CD4-positive, alpha-beta T cell treated with Interleukin-17A for 4 hours (primary cell): ENCODE results near the gene UPB1.

Source experiments
- DNase-seq: peaks from one replicate; pipeline ENCODE4 v3.0.0-alpha.2; 2020; ENCODE audit warnings: mixed read lengths

The UPB1 gene

GRCh38 chr22:24494528-24495364 lies at the start of gene UPB1:
TSS of gene UPB1 (plus strand) at chr22:24495332. CDS start at chr22:24495404, 72 bp downstream.
- DNase-seq = no peak

- peak; percentile 36 for DNase-seq
Observed at GRCh38 chr22:24445481-24446259, 49.5 kb upstream of the UPB1 start.

GRCh38 chr22:24446260-24446611 lies 48.9 kb upstream of the UPB1 start:
- DNase-seq = no peak

GRCh38 chr22:24450610-24451009 lies 44.5 kb upstream of the UPB1 start:
- DNase-seq = no peak

- no peak for DNase-seq
Observed at GRCh38 chr22:24451162-24451561, 44.0 kb upstream of the UPB1 start.

GRCh38 chr22:24453853-24454252 lies 41.3 kb upstream of the UPB1 start:
- DNase-seq = no peak

- DNase-seq = no peak
Observed at GRCh38 chr22:24455039-24455438, 40.1 kb upstream of the UPB1 start.

- DNase-seq = no peak
Observed at GRCh38 chr22:24455751-24456426, 39.2 kb upstream of the UPB1 start.

- DNase-seq = no peak
Observed at GRCh38 chr22:24457894-24458420, 37.2 kb upstream of the UPB1 start.

GRCh38 chr22:24459911-24460310 lies 35.2 kb upstream of the UPB1 start:
- DNase-seq = no peak

- DNase-seq = no peak
Observed at GRCh38 chr22:24460418-24461089, 34.6 kb upstream of the UPB1 start.

- DNase-seq = no peak
Observed at GRCh38 chr22:24463071-24463760, 31.9 kb upstream of the UPB1 start.

- no peak for DNase-seq
Observed at GRCh38 chr22:24465566-24465965, 29.6 kb upstream of the UPB1 start.

- DNase-seq = no peak
Observed at GRCh38 chr22:24465975-24466374, 29.2 kb upstream of the UPB1 start.

GRCh38 chr22:24466716-24467328 lies 28.3 kb upstream of the UPB1 start:
- DNase-seq = no peak

- no peak for DNase-seq
Observed at GRCh38 chr22:24467340-24467739, 27.8 kb upstream of the UPB1 start.

GRCh38 chr22:24471570-24471969 lies 23.6 kb upstream of the UPB1 start:
- no peak for DNase-seq

GRCh38 chr22:24473284-24473683 lies 21.8 kb upstream of the UPB1 start:
- DNase-seq = no peak

- DNase-seq = no peak
Observed at GRCh38 chr22:24474221-24474620, 20.9 kb upstream of the UPB1 start.

- no peak for DNase-seq
Observed at GRCh38 chr22:24474649-24475255, 20.4 kb upstream of the UPB1 start.

GRCh38 chr22:24481641-24482040 lies 13.5 kb upstream of the UPB1 start:
- DNase-seq = no peak
